ENCODE results near the gene FOXC2.

The FOXC2 gene

GRCh38 chr16:86525696-86526095 lies 40.9 kb upstream of the FOXC2 start:
- in situ Hi-C loops (cut with HindIII; ENCODE audit: low pct_ligation_motif_present, low sequenced_read_pairs), result no loop called here
- no peak for DNase-seq
- Histone ChIP-seq H3K27me3 (replicated peaks) (peaks cover 4% of the 10 kb centered on the region), H3K27ac (no peak overlapping the region), H3K4me3 (ENCODE audit: low read depth, low read length) (no peak overlapping the region), H3K36me3 (replicated peaks) (no peaks in the 10 kb centered on the region)
- no peak for TF ChIP-seq CTCF (IDR thresholded peaks at IDR 0.05; ENCODE audit: low read depth, low read length, missing control alignments)

GRCh38 chr16:86527366-86527765 lies 39.3 kb upstream of the FOXC2 start:
- TF ChIP-seq CTCF (IDR thresholded peaks at IDR 0.05; ENCODE audit: low read depth, low read length, missing control alignments), result no peak
- in situ Hi-C loops (cut with HindIII; ENCODE audit: low pct_ligation_motif_present, low sequenced_read_pairs), result no loop called here
- Histone ChIP-seq H3K36me3 (replicated peaks) (no peaks in the 10 kb centered on the region), H3K27me3 (replicated peaks) (peaks cover 4% of the 10 kb centered on the region), H3K27ac (no peak overlapping the region), H3K4me3 (ENCODE audit: low read depth, low read length) (no peak overlapping the region)
- no peak for DNase-seq

GRCh38 chr16:86528061-86528929 lies 38.3 kb upstream of the FOXC2 start:
- H3K27ac ChIP-seq, result no peak overlapping the region
- TF ChIP-seq CTCF (IDR thresholded peaks at IDR 0.05; ENCODE audit: low read depth, low read length, missing control alignments), result no peak

GRCh38 chr16:86529160-86529559 lies 37.5 kb upstream of the FOXC2 start:
- in situ Hi-C loops (cut with HindIII; ENCODE audit: low pct_ligation_motif_present, low sequenced_read_pairs), result no loop called here
- no peak for DNase-seq
- no peaks in the 10 kb centered on the region for H3K36me3 ChIP-seq (replicated peaks)
- no peak overlapping the region for H3K27ac ChIP-seq
- peaks cover 1% of the 10 kb centered on the region for H3K27me3 ChIP-seq (replicated peaks)
- no peak for TF ChIP-seq CTCF (IDR thresholded peaks at IDR 0.05; ENCODE audit: low read depth, low read length, missing control alignments)
- H3K4me3 ChIP-seq (ENCODE audit: low read depth, low read length), result no peak overlapping the region

More at GRCh38 chr16:86528061-86528929, 38.3 kb upstream of the FOXC2 start:
- H3K36me3 ChIP-seq (replicated peaks), result no peaks in the 10 kb centered on the region
- H3K4me3 ChIP-seq (ENCODE audit: low read depth, low read length), result no peak overlapping the region
- DNase-seq, result no peak
- in situ Hi-C loops (cut with HindIII; ENCODE audit: low pct_ligation_motif_present, low sequenced_read_pairs), result no loop called here
- peaks cover 3% of the 10 kb centered on the region for H3K27me3 ChIP-seq (replicated peaks)

- no peak overlapping the region for H3K4me3 ChIP-seq (ENCODE audit: low read depth, low read length)
- in situ Hi-C loops (cut with HindIII; ENCODE audit: low pct_ligation_motif_present, low sequenced_read_pairs), result no loop called here
- no peak for DNase-seq
These were observed 36.1 kb upstream of the FOXC2 start for GRCh38 chr16:86530251-86531190.

More at GRCh38 chr16:86530251-86531190, 36.1 kb upstream of the FOXC2 start:
- no peak for TF ChIP-seq CTCF (IDR thresholded peaks at IDR 0.05; ENCODE audit: low read depth, low read length, missing control alignments)
- Histone ChIP-seq H3K27ac (no peak overlapping the region), H3K36me3 (replicated peaks) (no peaks in the 10 kb centered on the region), H3K27me3 (replicated peaks) (no peaks in the 10 kb centered on the region)
